Measurements from ENCODE around the gene ATP23.

The ATP23 gene

GRCh38 chr12:57983146-57983857, 41.9 kb downstream of the ATP23 start:
- DNase-seq (ENCODE audit: low spot score), result no peak

- DNase-seq (ENCODE audit: low spot score), result no peak
These were observed 42.6 kb downstream of the ATP23 start for GRCh38 chr12:57983858-57984505.

GRCh38 chr12:57984629-57985151, 43.3 kb downstream of the ATP23 start:
- DNase-seq (ENCODE audit: low spot score), result no peak

GRCh38 chr12:57985685-57986084, 44.3 kb downstream of the ATP23 start:
- no peak for DNase-seq (ENCODE audit: low spot score)

GRCh38 chr12:57989838-57990237, 48.5 kb downstream of the ATP23 start:
- DNase-seq (ENCODE audit: low spot score), result no peak

- DNase-seq (ENCODE audit: low spot score), result no peak
These were observed 49.0 kb downstream of the ATP23 start for GRCh38 chr12:57990241-57990883.

- DNase-seq (ENCODE audit: low spot score), result no peak
These were observed 50.6 kb downstream of the ATP23 start for GRCh38 chr12:57992001-57992400.

- DNase-seq (ENCODE audit: low spot score), result no peak
These were observed 51.7 kb downstream of the ATP23 start for GRCh38 chr12:57993030-57993429.

- no peak for DNase-seq (ENCODE audit: low spot score)
These were observed 52.5 kb downstream of the ATP23 start for GRCh38 chr12:57993834-57994233.

GRCh38 chr12:57996520-57996919, 55.2 kb downstream of the ATP23 start:
- no peak for DNase-seq (ENCODE audit: low spot score)

- DNase-seq (ENCODE audit: low spot score), result no peak
These were observed 56.9 kb downstream of the ATP23 start for GRCh38 chr12:57998251-57998650.

GRCh38 chr12:58000499-58000898, 59.1 kb downstream of the ATP23 start:
- no peak for DNase-seq (ENCODE audit: low spot score)

- no peak for DNase-seq (ENCODE audit: low spot score)
These were observed 66.5 kb downstream of the ATP23 start for GRCh38 chr12:58007875-58008274.

GRCh38 chr12:58008634-58009033, 67.3 kb downstream of the ATP23 start:
- DNase-seq (ENCODE audit: low spot score), result no peak

All from hematopoietic multipotent progenitor cell treated with erythropoietin and hydrocortisone succinate and interleukin-3 and kit ligand, for 15 days (in vitro differentiated cells).